GM12874 (cell line): ENCODE results near the gene CLDN4.

Source experiments
- CTCF ChIP-seq: IDR thresholded peaks from 2 replicates; pipeline ENCODE4 v1.5.1; 2011; ENCODE audit warnings: low read depth, mild to moderate bottlenecking, control low read depth, low read length, moderate library complexity; ENCODE audit not compliant: insufficient read depth

Gene CLDN4

GRCh38 chr7:73872056-73872908 lies 41.5 kb downstream of the CLDN4 start:
- no peak for TF ChIP-seq CTCF

DNA sequence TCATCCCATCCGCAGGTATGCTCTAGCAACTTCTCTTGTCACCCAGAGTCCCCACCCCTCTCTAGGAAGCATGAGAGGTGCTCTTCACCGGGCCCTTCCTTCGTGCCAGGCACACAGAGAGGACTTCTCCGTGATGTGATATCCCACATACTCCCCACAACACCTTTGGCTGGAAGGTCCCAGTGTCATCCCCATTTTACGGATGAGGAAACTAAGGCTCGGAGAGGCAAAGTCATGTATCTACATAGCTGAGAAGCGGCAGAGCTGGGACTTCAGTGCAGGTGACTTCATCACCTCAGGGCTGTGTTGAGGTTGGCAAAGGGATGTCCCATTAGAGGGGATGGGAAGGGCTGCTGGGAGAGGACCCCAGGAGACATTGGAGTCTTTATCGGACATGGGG lies 45.6 kb downstream of the CLDN4 start:
- TF ChIP-seq CTCF, result no peak

GRCh38 chr7:73876973-73877372 lies 46.2 kb downstream of the CLDN4 start:
- TF ChIP-seq CTCF, result no peak

DNA sequence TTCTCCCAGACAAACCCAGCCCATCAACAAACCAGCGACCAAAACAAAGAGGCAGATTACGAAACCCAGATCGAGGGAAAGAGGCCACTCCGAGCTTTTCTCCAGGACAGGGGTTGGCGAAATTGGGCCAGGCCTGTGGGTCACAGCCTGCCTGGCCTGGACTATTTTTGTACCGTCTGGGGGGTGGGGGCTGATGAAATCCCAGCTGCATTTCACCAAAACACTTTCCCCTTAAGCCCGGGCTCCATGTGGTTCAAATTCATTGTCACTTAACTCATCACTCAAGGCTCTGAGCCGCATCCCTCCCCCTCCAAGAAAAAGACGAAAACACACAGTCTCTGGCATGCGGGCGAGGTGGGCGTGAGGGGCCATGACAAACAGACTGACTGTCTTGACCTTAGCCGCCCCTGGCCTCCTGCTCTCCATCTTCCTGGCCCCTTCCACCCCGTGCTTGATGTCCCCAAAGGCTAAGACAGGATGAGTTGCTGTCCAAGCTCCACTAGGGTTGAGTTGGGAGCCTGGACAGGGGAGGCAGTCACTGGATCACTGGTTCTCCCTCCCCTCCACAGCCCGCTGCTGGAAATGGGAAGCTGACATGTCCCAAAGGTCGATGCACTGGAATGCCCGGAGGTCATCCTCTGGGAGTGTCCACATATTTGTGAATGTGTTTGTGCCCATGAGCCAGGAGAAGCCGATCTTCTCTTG lies 49.3 kb downstream of the CLDN4 start:
- no peak for TF ChIP-seq CTCF

GRCh38 chr7:73880755-73881328 lies 50.0 kb downstream of the CLDN4 start:
- no peak for TF ChIP-seq CTCF

- TF ChIP-seq CTCF, result no peak
Observed at GRCh38 chr7:73881352-73882046, 50.7 kb downstream of the CLDN4 start.

- TF ChIP-seq CTCF, result no peak
Observed at GRCh38 chr7:73882047-73882402, 51.2 kb downstream of the CLDN4 start.
